Spinal cord (tissue), 10 donors: Measurements from ENCODE around the gene TADA2B. TPM values are rescaled to one million over a fixed set of nuclear protein-coding genes. Genes with fewer than 3 reads are reported as not detected.

Experiments
- DNase-seq, 6 donors: peaks; one replicate each; pipeline versions ENCODE4 v3.0.0 to v3.0.0-alpha.2; 2013 to 2015; ENCODE audit warnings: low spot score in 6 of 6, low read depth in 4 of 6
- H3K27ac ChIP-seq: one replicate; pipeline ENCODE4 v1.5.1; 2013; ENCODE audit warnings: low read depth, low read length, control low read depth
- H3K27me3 ChIP-seq: one replicate; pipeline ENCODE4 v1.6.1; 2013; ENCODE audit warnings: low read length; ENCODE audit not compliant: control insufficient read depth, insufficient read depth
- H3K36me3 ChIP-seq: one replicate; pipeline ENCODE4 v1.6.1; 2013; ENCODE audit warnings: low read length; ENCODE audit not compliant: control insufficient read depth, insufficient read depth
- H3K4me1 ChIP-seq: one replicate; pipeline ENCODE4 v1.6.1; 2013; ENCODE audit warnings: low read length; ENCODE audit not compliant: control insufficient read depth, insufficient read depth
- H3K4me3 ChIP-seq: one replicate; pipeline ENCODE4 v1.5.1; 2013; ENCODE audit warnings: low read depth, low read length, control low read depth
- H3K9me3 ChIP-seq: one replicate; pipeline ENCODE4 v1.6.1; 2013; ENCODE audit warnings: low read length; ENCODE audit not compliant: control insufficient read depth, insufficient read depth
- WGBS: methylation state at CpG from one replicate; pipeline ENCODE4 v1.1.5; 2013; ENCODE audit warnings: missing lambda C conversion rate; ENCODE audit not compliant: insufficient coverage; 5-methylcytosine and 5-hydroxymethylcytosine counted together
- long read RNA-seq, 4 donors: transcript quantifications; one replicate each; lab custom pipeline, GENCODE V29; 2026
- polyA plus RNA-seq, 2 donors: library from polyadenylated mRNA; unstranded; fragments of 120-200 nt; gene quantifications; one replicate each; pipeline ENCODE4 v1.2.1, GENCODE V29; 2013; ENCODE audit not compliant: insufficient read length in 2 of 2
- total RNA-seq, 2 donors: library from RNA; depleted of rRNA in 1 of 2; stranded (reverse); fragments of 120-200 nt in 1 of 2; fragments of >200 nt in 1 of 2; gene quantifications; one replicate each; pipeline versions ENCODE4 v1.2.3 to v1.2.4, GENCODE V29; 2013 to 2014
- donor health status: healthy.

Gene TADA2B, protein sequence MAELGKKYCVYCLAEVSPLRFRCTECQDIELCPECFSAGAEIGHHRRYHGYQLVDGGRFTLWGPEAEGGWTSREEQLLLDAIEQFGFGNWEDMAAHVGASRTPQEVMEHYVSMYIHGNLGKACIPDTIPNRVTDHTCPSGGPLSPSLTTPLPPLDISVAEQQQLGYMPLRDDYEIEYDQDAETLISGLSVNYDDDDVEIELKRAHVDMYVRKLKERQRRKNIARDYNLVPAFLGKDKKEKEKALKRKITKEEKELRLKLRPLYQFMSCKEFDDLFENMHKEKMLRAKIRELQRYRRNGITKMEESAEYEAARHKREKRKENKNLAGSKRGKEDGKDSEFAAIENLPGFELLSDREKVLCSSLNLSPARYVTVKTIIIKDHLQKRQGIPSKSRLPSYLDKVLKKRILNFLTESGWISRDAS
- total RNA-seq = 10 to 100 TPM; 16.3 to 18.4 TPM
- 10 to 100 TPM; 26.4 to 30.1 TPM for polyA plus RNA-seq
- long read RNA-seq, donor 1, full-length matches to known transcripts = 26 of 26 reads
- long read RNA-seq, donor 1, partial matches to known transcripts = 0 of 26 reads
- long read RNA-seq, donor 1, other reads (novel, unspliced or antisense) = 0 of 26 reads
- long read RNA-seq, donor 2, full-length matches to known transcripts = 10 of 10 reads
- long read RNA-seq, donor 2, partial matches to known transcripts = 0 of 10 reads
- long read RNA-seq, donor 2, other reads (novel, unspliced or antisense) = 0 of 10 reads
- long read RNA-seq, donor 3, full-length matches to known transcripts = 20 of 20 reads
- long read RNA-seq, donor 3, partial matches to known transcripts = 0 of 20 reads
- long read RNA-seq, donor 3, other reads (novel, unspliced or antisense) = 0 of 20 reads
- long read RNA-seq, donor 4, full-length matches to known transcripts = 9 of 9 reads
- long read RNA-seq, donor 4, partial matches to known transcripts = 0 of 9 reads
- long read RNA-seq, donor 4, other reads (novel, unspliced or antisense) = 0 of 9 reads

DNA sequence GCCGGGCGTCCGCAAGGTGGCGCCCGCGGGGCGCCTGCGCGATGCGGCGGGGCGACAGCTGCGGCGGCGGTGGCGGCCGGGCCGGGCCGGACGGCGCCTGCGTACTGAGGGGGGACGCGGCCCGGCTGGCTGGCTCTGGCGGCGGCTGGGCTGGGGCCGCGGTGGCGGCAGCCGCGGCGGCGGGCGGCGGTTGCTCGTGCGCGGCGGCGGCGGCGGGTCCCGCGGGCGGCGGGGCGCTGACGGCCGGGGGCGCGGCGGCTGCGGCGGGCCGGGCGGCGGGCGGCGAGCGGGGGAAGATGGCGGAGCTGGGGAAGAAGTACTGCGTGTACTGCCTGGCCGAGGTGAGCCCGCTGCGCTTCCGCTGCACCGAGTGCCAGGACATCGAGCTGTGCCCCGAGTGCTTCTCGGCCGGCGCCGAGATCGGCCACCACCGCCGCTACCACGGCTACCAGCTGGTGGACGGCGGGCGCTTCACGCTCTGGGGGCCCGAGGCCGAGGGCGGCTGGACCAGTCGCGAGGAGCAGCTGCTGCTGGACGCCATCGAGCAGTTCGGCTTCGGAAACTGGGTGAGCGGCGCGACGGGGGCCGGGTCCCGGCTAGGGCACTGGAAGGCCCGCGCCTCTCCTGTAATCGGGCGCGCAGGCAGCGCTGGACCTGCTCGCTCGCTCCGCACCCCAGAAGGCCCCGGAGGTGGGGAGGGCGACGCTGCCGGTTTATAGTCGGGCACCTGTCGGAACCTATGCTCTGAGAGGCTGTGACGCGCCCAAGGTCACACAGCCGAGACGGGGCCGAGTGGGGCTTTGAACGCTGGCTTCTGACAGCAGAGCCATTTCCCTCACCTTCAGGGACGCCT, at the start of gene TADA2B:
TSS of gene TADA2B (plus strand) at position 89 of the 853 bp plus-strand sequence. CDS start at position 297, 208 bp downstream.
- WGBS = under 1% methylated on average over 112 of the region's 119 CpGs
- Histone ChIP-seq H3K9me3 (no peaks in the 10 kb centered on the region), H3K4me3 (peak within 1 kb of the TSS; percentile 85), H3K27ac (peak within 1 kb of the TSS; percentile 85), H3K4me1 (peaks cover 54% of the 10 kb centered on the region), H3K27me3 (no peaks in the 10 kb centered on the region), H3K36me3 (peaks cover 29% of the 10 kb centered on the region)
- DNase-seq = peak in 2 of 6 donors; percentile 53 to 60

DNA sequence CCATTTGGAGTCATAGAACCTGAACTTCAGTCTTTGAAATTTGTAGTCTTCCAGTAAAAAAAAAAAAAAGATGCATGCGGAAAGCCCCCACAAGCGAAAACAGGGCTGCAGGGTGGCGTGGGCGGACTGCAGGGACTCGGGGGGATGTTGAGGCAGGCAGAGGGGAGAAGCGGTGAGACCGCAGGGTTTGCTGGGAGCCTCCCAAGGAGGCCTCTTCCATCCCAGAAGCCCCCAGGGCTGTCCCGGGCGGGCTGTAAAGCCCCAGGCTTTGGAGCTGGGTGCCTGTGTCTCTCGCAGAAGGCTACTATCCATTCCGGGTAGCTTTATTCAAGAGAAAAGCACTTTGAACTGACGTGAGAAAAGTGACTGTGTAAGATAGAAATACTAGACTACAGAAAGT, 46.7 kb upstream of the TADA2B start:
- 95% methylated on average over 11 of the region's 12 CpGs for WGBS
- no peak for DNase-seq
- H3K27ac ChIP-seq = no peak overlapping the region
- no peaks in the 10 kb centered on the region for H3K9me3 ChIP-seq
- H3K4me1 ChIP-seq = peaks cover 34% of the 10 kb centered on the region
- H3K27me3 ChIP-seq = no peaks in the 10 kb centered on the region
- H3K36me3 ChIP-seq = peaks cover 50% of the 10 kb centered on the region
- H3K4me3 ChIP-seq = no peak overlapping the region

- Histone ChIP-seq H3K27me3 (no peaks in the 10 kb centered on the region), H3K4me3 (no peak overlapping the region), H3K27ac (no peak overlapping the region), H3K9me3 (no peaks in the 10 kb centered on the region), H3K4me1 (peaks cover 16% of the 10 kb centered on the region), H3K36me3 (peaks cover 76% of the 10 kb centered on the region)
- 79% methylated on average over 14 of the region's 14 CpGs for WGBS
- DNase-seq = no peak
Observed at GRCh38 chr4:6999172-7000086, 43.7 kb upstream of the TADA2B start.

DNA sequence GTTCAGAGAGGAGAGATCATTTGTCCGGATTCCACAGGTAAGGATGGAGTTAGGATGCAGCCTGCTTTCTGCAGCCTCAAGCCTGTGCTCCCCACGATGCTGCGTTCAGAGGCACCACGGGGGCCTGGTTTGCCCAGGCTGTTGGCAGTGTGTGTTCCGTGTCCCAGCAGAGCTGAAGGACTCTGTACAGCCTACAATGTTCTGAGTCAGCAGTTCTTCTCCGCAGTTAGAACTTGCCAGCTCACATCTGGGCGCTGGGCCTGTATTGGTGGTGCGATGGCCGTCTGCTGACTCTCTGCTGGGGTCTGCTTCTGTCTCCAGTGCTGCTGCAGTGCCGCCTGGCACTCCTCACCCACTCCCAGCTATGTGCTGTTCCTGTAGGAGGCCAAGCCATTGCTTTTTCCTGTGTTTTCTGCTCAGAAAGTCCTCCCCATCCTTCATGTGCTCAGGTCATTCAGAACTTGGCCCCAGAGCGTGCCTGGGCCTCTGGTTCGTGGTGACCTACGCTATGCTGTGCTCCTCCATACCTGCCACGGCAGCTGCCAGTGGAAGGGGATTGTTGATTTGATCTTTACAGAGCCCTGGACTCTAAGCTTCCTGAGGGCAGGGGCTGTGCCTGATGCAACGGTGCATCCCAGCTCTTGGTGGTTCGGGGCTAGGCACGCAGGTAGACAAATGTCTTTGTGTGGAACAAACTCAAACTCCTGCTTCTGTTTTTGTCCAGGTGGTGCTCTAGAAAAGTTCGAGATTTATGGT, 42.6 kb upstream of the TADA2B start:
- Histone ChIP-seq H3K4me1 (peaks cover 16% of the 10 kb centered on the region), H3K36me3 (peaks cover 76% of the 10 kb centered on the region), H3K9me3 (no peaks in the 10 kb centered on the region), H3K4me3 (no peak overlapping the region), H3K27me3 (no peaks in the 10 kb centered on the region), H3K27ac (no peak overlapping the region)
- WGBS = 95% methylated on average over 18 of the region's 18 CpGs
- DNase-seq = no peak

DNA sequence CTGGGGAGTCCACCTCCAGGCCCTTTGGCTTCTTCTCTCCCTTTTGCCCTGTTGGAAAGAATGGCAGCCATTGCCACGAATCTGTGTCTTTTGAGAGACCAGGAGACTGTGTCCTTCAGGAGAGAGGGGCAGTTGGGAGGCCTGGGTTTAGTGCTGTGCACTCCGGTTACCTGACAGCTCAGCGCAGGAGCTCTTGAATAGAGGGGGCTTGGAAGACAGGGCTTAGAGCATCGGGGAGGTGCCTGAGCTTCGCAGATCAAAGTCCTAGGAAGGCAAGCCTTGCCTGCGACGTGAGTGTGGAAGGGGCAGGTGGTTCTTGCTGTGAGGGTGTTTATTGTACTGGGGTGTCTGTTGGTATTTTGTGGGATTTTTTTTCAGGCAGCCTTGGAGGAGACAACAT, 41.9 kb upstream of the TADA2B start:
- H3K36me3 ChIP-seq = peaks cover 81% of the 10 kb centered on the region

DNA sequence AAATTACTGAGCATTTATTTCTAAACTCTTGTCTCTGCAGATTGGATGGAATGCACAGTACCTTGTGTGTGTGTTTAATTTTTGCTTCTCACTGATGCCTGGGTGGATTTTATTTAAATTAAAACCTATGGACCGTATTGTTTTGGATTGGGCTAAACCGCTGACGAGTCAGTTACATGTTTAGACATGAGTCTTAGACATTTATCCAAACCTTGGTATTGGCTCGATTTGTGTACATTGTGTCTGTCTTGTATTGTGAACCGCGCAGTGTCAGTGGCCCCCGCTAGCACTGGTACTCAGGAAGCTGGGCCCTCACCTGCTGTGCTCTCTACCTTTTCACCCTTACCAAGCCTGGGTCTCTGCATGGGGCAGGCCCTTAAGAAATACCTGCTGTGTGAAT, 40.8 kb upstream of the TADA2B start:
- peaks cover 16% of the 10 kb centered on the region for H3K4me1 ChIP-seq
- H3K9me3 ChIP-seq = no peaks in the 10 kb centered on the region
- H3K36me3 ChIP-seq = peaks cover 77% of the 10 kb centered on the region
- DNase-seq = no peak
- H3K4me3 ChIP-seq = no peak overlapping the region
- H3K27ac ChIP-seq = no peak overlapping the region
- 100% methylated on average over 7 of the region's 7 CpGs for WGBS
- no peaks in the 10 kb centered on the region for H3K27me3 ChIP-seq

More for the DNA sequence above, 41.9 kb upstream of the TADA2B start:
- Histone ChIP-seq H3K27ac (no peak overlapping the region), H3K9me3 (no peaks in the 10 kb centered on the region), H3K4me3 (no peak overlapping the region), H3K4me1 (peaks cover 16% of the 10 kb centered on the region), H3K27me3 (no peaks in the 10 kb centered on the region)
- WGBS = 94% methylated on average over 7 of the region's 7 CpGs
- DNase-seq = no peak

- Histone ChIP-seq H3K4me3 (no peak overlapping the region), H3K9me3 (no peaks in the 10 kb centered on the region), H3K27ac (no peak overlapping the region), H3K36me3 (peaks cover 80% of the 10 kb centered on the region), H3K27me3 (no peaks in the 10 kb centered on the region), H3K4me1 (peaks cover 16% of the 10 kb centered on the region)
- no peak for DNase-seq
- 79% methylated on average over 6 of the region's 11 CpGs for WGBS
Observed at GRCh38 chr4:7003176-7003878, 39.8 kb upstream of the TADA2B start.

DNA sequence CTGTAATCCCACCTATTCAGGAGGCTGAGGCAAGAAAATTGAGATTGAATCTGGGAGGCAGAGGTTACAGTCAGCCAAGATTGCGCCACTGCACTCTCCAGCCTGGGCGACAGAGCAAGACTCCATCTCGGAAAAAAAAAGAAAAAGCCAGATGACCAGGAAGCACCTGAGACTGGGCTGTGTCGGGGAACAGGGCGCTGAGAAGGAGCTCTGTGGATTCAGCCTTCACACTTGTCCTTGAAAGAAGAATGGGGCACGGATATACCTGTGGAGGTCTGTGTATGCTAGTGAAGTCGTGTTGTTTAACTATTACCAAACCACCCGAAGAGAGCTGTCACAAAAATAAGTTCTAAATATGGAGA, 39.3 kb upstream of the TADA2B start:
- WGBS = 92% methylated on average over 5 of the region's 8 CpGs

More for the DNA sequence above, 39.3 kb upstream of the TADA2B start:
- no peak overlapping the region for H3K27ac ChIP-seq
- H3K36me3 ChIP-seq = peaks cover 80% of the 10 kb centered on the region
- no peaks in the 10 kb centered on the region for H3K9me3 ChIP-seq
- H3K27me3 ChIP-seq = no peaks in the 10 kb centered on the region
- no peak for DNase-seq
- H3K4me3 ChIP-seq = no peak overlapping the region
- H3K4me1 ChIP-seq = peaks cover 16% of the 10 kb centered on the region
